C4-2B (cell line): Measurements from ENCODE around the gene ARHGAP20.

ENCODE experiments used
- CTCF ChIP-seq: fragments of 450-650 bp; conservative IDR thresholded peaks from 2 replicates; pipeline ENCODE4 v1.5.1; 2017; ENCODE audit warnings: mild to moderate bottlenecking
- ZFX ChIP-seq: fragments of 450-650 bp; IDR thresholded peaks from 2 replicates; pipeline ENCODE4 v1.6.1; 2017

- TF ChIP-seq CTCF (no peak), ZFX (no peak)
These were observed 111.9 kb downstream of the ARHGAP20 start for GRCh38 chr11:110600322-110600721.
